ENCODE data around the gene CDKAL1.

- TF ChIP-seq ATF3 (IDR thresholded peaks at IDR 0.05; ENCODE audit: borderline replicate concordance, extremely low read depth, low read depth, low read length) (no peak), NKRF (conservative IDR thresholded peaks at IDR 0.05) (no peak), MEF2A (IDR thresholded peaks at IDR 0.05; ENCODE audit: insufficient read depth, low read depth, low read length) (no peak), POLR2A (IDR thresholded peaks at IDR 0.05; ENCODE audit: low read depth, low read length) (no peak), REST (IDR thresholded peaks at IDR 0.05; ENCODE audit: low read depth, low read length) (no peak)
Measured at GRCh38 chr6:21103626-21104224, 569.5 kb downstream of the CDKAL1 start.
